H1 (cell line): Measurements from ENCODE around the gene RAMACL. TPM values are rescaled to one million over a fixed set of nuclear protein-coding genes. Genes with fewer than 3 reads are reported as not detected.

Source experiments
- CTCF ChIA-PET: fragments of 300-600 bp; sonication (Branson Sonifier 250); formaldehyde crosslinking; loops from one replicate; lab custom pipeline; 2021; ENCODE audit not compliant: partially characterized antibody; lab: Charles Lee
- POLR2A ChIA-PET: fragments of 300-600 bp; sonication (Branson Sonifier 250); formaldehyde crosslinking; loops from one replicate; lab custom pipeline; 2021; ENCODE audit warnings: inconsistent platforms; ENCODE audit not compliant: partially characterized antibody; lab: Charles Lee
- DNase-seq, 2 experiments: peaks; one replicate each; pipeline versions ENCODE4 v3.0.0 to v3.0.0-alpha.2; 2010 to 2022; ENCODE audit warnings: low spot score in 2 of 2, low read depth in 1 of 2, mixed read lengths in 1 of 2
- FAIRE-seq: peaks from 2 replicates; lab custom pipeline; 2011; peaks lifted over from hg19 to GRCh38; lab: Jason Lieb, UNC
- H2AFZ ChIP-seq: 2 replicates; pipeline ENCODE4 v1.8.1; 2012; ENCODE audit warnings: low read length, inconsistent platforms
- H2AK5ac ChIP-seq: 2 replicates; pipeline ENCODE4 v1.6.1; 2013; ENCODE audit warnings: low read depth, low read length
- H2BK120ac ChIP-seq: replicated peaks from 2 replicates; pipeline ENCODE3; 2013; ENCODE audit warnings: low read depth, low read length, inconsistent platforms
- H2BK12ac ChIP-seq: 2 replicates; pipeline ENCODE4 v1.6.1; 2013; ENCODE audit warnings: low read depth, low read length
- H2BK15ac ChIP-seq: 2 replicates; pipeline ENCODE4 v1.6.1; 2013; ENCODE audit warnings: low read length
- H2BK20ac ChIP-seq: 2 replicates; pipeline ENCODE4 v1.6.1; 2013; ENCODE audit warnings: low read length
- H2BK5ac ChIP-seq: 2 replicates; pipeline ENCODE4 v1.6.1; 2013; ENCODE audit warnings: low read depth, low read length
- H3K14ac ChIP-seq: 2 replicates; pipeline ENCODE4 v1.6.1; 2013; ENCODE audit warnings: inconsistent platforms; ENCODE audit not compliant: insufficient read length
- H3K18ac ChIP-seq: 2 replicates; pipeline ENCODE4 v1.6.1; 2013; ENCODE audit warnings: low read length; ENCODE audit errors: extremely low read depth
- H3K23ac ChIP-seq: 2 replicates; pipeline ENCODE4 v1.6.1; 2013; ENCODE audit warnings: inconsistent platforms; ENCODE audit not compliant: insufficient read length
- H3K23me2 ChIP-seq: 2 replicates; pipeline ENCODE4 v1.6.1; 2013; ENCODE audit warnings: low read depth, low read length
- H3K27ac ChIP-seq: 2 replicates; pipeline ENCODE4 v1.6.1; 2011; ENCODE audit warnings: low read depth, low read length, inconsistent platforms
- H3K27me3 ChIP-seq, 4 experiments: replicated peaks in 1 of 4; 1 replicate in 1 of 4; 2 replicates in 3 of 4; pipeline versions ENCODE4 v1.6.1 to v1.8.1; 2011 to 2013; ENCODE audit warnings: low read length in 3 of 4, mild to moderate bottlenecking in 3 of 4, inconsistent platforms in 2 of 4, mixed read lengths in 2 of 4, moderate library complexity in 1 of 4; ENCODE audit not compliant: control insufficient read depth in 3 of 4, insufficient read depth in 3 of 4; ENCODE audit errors: extremely low read depth in 1 of 4
- H3K36me3 ChIP-seq, 4 experiments: 2 replicates each; pipeline versions ENCODE4 v1.6.1 to v1.8.1; 2011 to 2013; ENCODE audit warnings: mild to moderate bottlenecking in 4 of 4, low read length in 3 of 4, moderate library complexity in 2 of 4, control low read depth in 1 of 4, inconsistent platforms in 1 of 4; ENCODE audit not compliant: insufficient read depth in 4 of 4, control insufficient read depth in 2 of 4
- H3K4ac ChIP-seq: replicated peaks from 2 replicates; pipeline ENCODE3; 2013; ENCODE audit warnings: low read length, low read depth, mixed read lengths, inconsistent platforms; ENCODE audit not compliant: insufficient read length
- H3K4me1 ChIP-seq, 4 experiments: replicated peaks in 1 of 4; 1 replicate in 1 of 4; 2 replicates in 3 of 4; pipeline versions ENCODE4 v1.6.1 to v1.8.1; 2011 to 2013; ENCODE audit warnings: low read length in 3 of 4, inconsistent platforms in 2 of 4, mixed read lengths in 1 of 4; ENCODE audit not compliant: insufficient read depth in 4 of 4, control insufficient read depth in 3 of 4
- H3K4me2 ChIP-seq, 2 experiments: 2 replicates each; pipeline versions ENCODE4 v1.6.1 to v1.8.1; 2011 to 2013; ENCODE audit warnings: low read depth in 2 of 2, low read length in 2 of 2, control low read depth in 1 of 2, inconsistent platforms in 1 of 2, mild to moderate bottlenecking in 1 of 2; ENCODE audit not compliant: insufficient read depth in 1 of 2
- H3K4me3 ChIP-seq, 4 experiments: fragments of 200-600, 300-600 bp in 1 of 4; sonication (generic), shearing (Covaris generic), sonication (Bioruptor Twin) in 1 of 4; 2 replicates each; pipeline versions ENCODE4 v1.5.1 to v1.8.1; 2011 to 2016; ENCODE audit warnings: low read length in 4 of 4, low read depth in 3 of 4, control low read depth in 2 of 4, inconsistent platforms in 2 of 4, mild to moderate bottlenecking in 2 of 4, mixed read lengths in 1 of 4, moderate library complexity in 1 of 4; ENCODE audit not compliant: insufficient read depth in 2 of 4; ENCODE audit errors: extremely low read depth in 1 of 4
- H3K56ac ChIP-seq: replicated peaks from 2 replicates; pipeline ENCODE3; 2013; ENCODE audit warnings: low read depth, mild to moderate bottlenecking, mixed read lengths, low read length, inconsistent platforms; ENCODE audit not compliant: insufficient read length
- H3K79me1 ChIP-seq: 2 replicates; pipeline ENCODE4 v1.6.1; 2013; ENCODE audit warnings: low read depth, low read length, control low read depth
- H3K79me2 ChIP-seq, 2 experiments: 2 replicates each; pipeline versions ENCODE4 v1.6.1 to v1.8.1; 2012 to 2013; ENCODE audit warnings: low read length in 2 of 2, mild to moderate bottlenecking in 2 of 2, inconsistent platforms in 1 of 2; ENCODE audit not compliant: insufficient read depth in 2 of 2, control insufficient read depth in 1 of 2
- H3K9ac ChIP-seq, 4 experiments: replicated peaks in 1 of 4; 1 replicate in 1 of 4; 2 replicates in 3 of 4; pipeline versions ENCODE4 v1.6.1 to v1.8.1; 2011 to 2013; ENCODE audit warnings: low read depth in 3 of 4, low read length in 3 of 4, control low read depth in 2 of 4, mild to moderate bottlenecking in 2 of 4, moderate library complexity in 2 of 4, inconsistent platforms in 1 of 4; ENCODE audit errors: extremely low read depth in 1 of 4
- H3K9me3 ChIP-seq, 2 experiments: 2 replicates each; pipeline versions ENCODE4 v1.6.1 to v1.8.1; 2012 to 2013; ENCODE audit warnings: mild to moderate bottlenecking in 2 of 2, moderate library complexity in 2 of 2, control low read depth in 1 of 2, inconsistent platforms in 1 of 2, low read depth in 1 of 2, low read length in 1 of 2, mixed read lengths in 1 of 2; ENCODE audit not compliant: insufficient read depth in 2 of 2
- H4K20me1 ChIP-seq, 2 experiments: replicated peaks in 1 of 2; 2 replicates each; pipeline versions ENCODE3 to v1.8.1; 2011 to 2013; ENCODE audit warnings: inconsistent platforms in 2 of 2, low read length in 2 of 2, mild to moderate bottlenecking in 1 of 2; ENCODE audit not compliant: insufficient read depth in 2 of 2, control insufficient read depth in 1 of 2
- H4K5ac ChIP-seq: 2 replicates; pipeline ENCODE4 v1.6.1; 2013; ENCODE audit warnings: low read length, low read depth, mixed read lengths, inconsistent platforms; ENCODE audit not compliant: insufficient read length
- H4K8ac ChIP-seq: 2 replicates; pipeline ENCODE4 v1.8.0; 2013; ENCODE audit warnings: mild to moderate bottlenecking, moderate library complexity, low read length, inconsistent platforms; ENCODE audit not compliant: insufficient read depth; ENCODE audit errors: extremely low read depth
- H4K91ac ChIP-seq: replicated peaks from 2 replicates; pipeline ENCODE3; 2013; ENCODE audit warnings: low read length, mixed read lengths, inconsistent platforms; ENCODE audit not compliant: insufficient read length
- EGR1 ChIP-seq: IDR thresholded peaks from 2 replicates; pipeline ENCODE4 v1.6.1; 2011; ENCODE audit warnings: low read depth, low read length, borderline replicate concordance
- KDM1A ChIP-seq: fragments of 200-600, 300-600 bp; sonication (generic); IDR thresholded peaks from 2 replicates; pipeline ENCODE4 v1.7.1; 2016; ENCODE audit warnings: mild to moderate bottlenecking, low read length, borderline replicate concordance
- KDM4A ChIP-seq: IDR thresholded peaks from one replicate; pipeline ENCODE4 v1.7.1; 2012; ENCODE audit warnings: low read depth, mild to moderate bottlenecking, moderate library complexity, low read length, inconsistent platforms; ENCODE audit not compliant: severe bottlenecking
- NRF1 ChIP-seq: IDR thresholded peaks from 2 replicates; pipeline ENCODE4 v1.6.1; 2011; ENCODE audit warnings: mild to moderate bottlenecking, low read depth, low read length, improper control_type of control experiment
- PHF8 ChIP-seq: fragments of 200-600 bp; sonication (generic); conservative IDR thresholded peaks from 2 replicates; pipeline ENCODE4 v1.7.1; 2012; ENCODE audit warnings: low read depth, mild to moderate bottlenecking, inconsistent platforms, low read length, moderate library complexity
- SP2 ChIP-seq: IDR thresholded peaks from 2 replicates; pipeline ENCODE4 v1.6.1; 2012; ENCODE audit warnings: mild to moderate bottlenecking, low read length, inconsistent platforms
- TBP ChIP-seq: IDR thresholded peaks from 2 replicates; pipeline ENCODE4 v1.6.1; 2011; ENCODE audit warnings: low read depth, low read length, improper control_type of control experiment
- YY1 ChIP-seq: IDR thresholded peaks from 2 replicates; pipeline ENCODE4 v1.6.1; 2011; ENCODE audit warnings: low read depth, mild to moderate bottlenecking, low read length
- WGBS, 2 experiments: shearing (Covaris generic) in 1 of 2; methylation state at CpG; one replicate each; pipeline versions ENCODE4 v1.1.6 to v1.1.7; 2013 to 2015; ENCODE audit warnings: low lambda C conversion rate in 2 of 2, mixed read lengths in 2 of 2, inconsistent platforms in 1 of 2, low coverage in 1 of 2, missing lambda C conversion rate in 1 of 2; ENCODE audit not compliant: insufficient replicate concordance in 2 of 2, insufficient coverage in 1 of 2, insufficient read length in 1 of 2; ENCODE audit errors: extremely low coverage in 1 of 2, missing lambda C conversion rate in 1 of 2; 5-methylcytosine and 5-hydroxymethylcytosine counted together
- polyA plus RNA-seq, 7 experiments: library from polyadenylated mRNA; depleted of rRNA in 3 of 7; stranded (reverse) in 5 of 7; unstranded in 2 of 7; fragments of >200 nt in 5 of 7; fragments of 200-250 nt in 2 of 7; gene quantifications; 1 replicate in 5 of 7; 2 replicates in 1 of 7; 4 replicates in 1 of 7; pipeline versions ENCODE4 v1.2.1 to v1.2.3, GENCODE V29; 2011 to 2013; ENCODE audit warnings: missing spikeins in 2 of 7, mixed read lengths in 2 of 7
- total RNA-seq: library from RNA; stranded (reverse); fragmentation: NEBNext Ultra II Directional; extraction: Animal tissue kit (Norgen Biotek cat#: 25700); gene quantifications from 2 replicates; pipeline ENCODE4 v1.2.1, GENCODE V29; 2021
- TF ChIP-seq, protein P1 (sequence below), 3 experiments: IDR thresholded peaks; 1 replicate in 2 of 3; 2 replicates in 1 of 3; pipeline versions ENCODE4 v1.5.1 to v1.6.1; 2011; ENCODE audit warnings: low read length in 3 of 3, mild to moderate bottlenecking in 3 of 3, inconsistent platforms in 2 of 3, low read depth in 1 of 3, moderate library complexity in 1 of 3; ENCODE audit not compliant: insufficient read depth in 1 of 3; ENCODE audit errors: control extremely low read depth in 1 of 3
- TF ChIP-seq, protein P2 (sequence below): IDR thresholded peaks from 2 replicates; pipeline ENCODE4 v1.6.1; 2011; ENCODE audit warnings: low read length, improper control_type of control experiment

RAMACL gene
- total and polyA plus RNA-seq, 2 of the 8 experiments (the other 6 are each of a cell fraction or from before 2014, with no cell fraction given): 0.23 to 0.97 TPM

DNA sequence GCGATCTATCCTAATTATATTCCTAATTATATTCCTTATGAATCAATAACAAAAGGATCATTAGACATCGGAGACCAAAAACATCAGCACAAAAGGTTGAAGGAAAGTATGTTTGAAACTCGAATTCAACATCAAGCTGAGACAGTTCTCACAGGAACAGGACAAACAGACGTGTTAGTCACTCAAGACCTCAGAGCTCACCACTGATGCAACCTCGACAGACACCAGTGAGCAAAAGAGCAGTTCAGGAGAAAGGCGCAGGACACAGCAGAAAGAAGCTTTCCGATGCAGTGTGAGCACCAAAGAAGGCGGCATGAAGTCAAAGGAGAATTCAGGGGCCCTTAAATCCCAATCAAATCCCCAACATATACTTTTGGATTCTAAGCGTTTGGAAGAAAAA lies 6.3 kb upstream of the RAMACL start:
- POLR2A ChIA-PET: interaction anchor here (1.0 to 1.1 kb wide), 2 partner anchors 8 to 375 kb away, joined by 4 read pairs; no protein-coding TSS in a partner anchor
- H3K18ac ChIP-seq: no peak overlapping the region; the same call in 1 of the 2 replicates
- no peak overlapping the region for H2AK5ac ChIP-seq
- DNase-seq: no peak
- H3K4me2 ChIP-seq: no peak overlapping the region
- peaks cover 2 to 10% of the 10 kb centered on the region in 2 experiments for H4K20me1 ChIP-seq
- H3K4me1 ChIP-seq: peaks cover 2 to 10% (median 5%) of the 10 kb centered on the region in 4 experiments; a peak in 3 of 7 replicates
- H3K14ac ChIP-seq: no peak overlapping the region
- no peak overlapping the region for H4K5ac ChIP-seq
- no peak overlapping the region for H3K4ac ChIP-seq
- no peak overlapping the region for H2BK12ac ChIP-seq
- WGBS, 2 experiments: 87% methylated on average over 9 of the region's 9 CpGs; no CpG with 5 or more reads in 1 of the 2 experiments
- H3K27ac ChIP-seq: no peak overlapping the region
- CTCF ChIA-PET: interaction anchor here (1.0 kb wide), 2 partner anchors 13 to 14 kb away, joined by 3 read pairs; no protein-coding TSS in a partner anchor
- H3K27me3 ChIP-seq: no peaks in the 10 kb centered on the region
- H4K91ac ChIP-seq: no peak overlapping the region
- no peak overlapping the region for H3K4me3 ChIP-seq
- no peaks in the 10 kb centered on the region for H3K9me3 ChIP-seq
- H2BK20ac ChIP-seq: no peak overlapping the region
- H2BK5ac ChIP-seq: no peak overlapping the region
- H3K36me3 ChIP-seq: no peaks in the 10 kb centered on the region
- peaks cover 3% of the 10 kb centered on the region for H3K79me1 ChIP-seq
- FAIRE-seq: peak; percentile 55
- no peaks in the 10 kb centered on the region for H3K23me2 ChIP-seq
- no peak overlapping the region for H3K9ac ChIP-seq
- no peak overlapping the region for H4K8ac ChIP-seq
- H2BK15ac ChIP-seq: no peak overlapping the region
- H3K23ac ChIP-seq: no peak overlapping the region
- H3K79me2 ChIP-seq: peaks cover 3 to 17% of the 10 kb centered on the region in 2 experiments; a peak in 2 of 4 replicates
- H2AFZ ChIP-seq: no peak overlapping the region
- no peak overlapping the region for H3K56ac ChIP-seq
- H2BK120ac ChIP-seq: no peak overlapping the region
- TF ChIP-seq PHF8 (no peak), KDM1A (no peak), YY1 (no peak), NRF1 (no peak), TBP (no peak), EGR1 (no peak), SP2 (no peak), KDM4A (no peak)
- TF ChIP-seq, protein P1, sequence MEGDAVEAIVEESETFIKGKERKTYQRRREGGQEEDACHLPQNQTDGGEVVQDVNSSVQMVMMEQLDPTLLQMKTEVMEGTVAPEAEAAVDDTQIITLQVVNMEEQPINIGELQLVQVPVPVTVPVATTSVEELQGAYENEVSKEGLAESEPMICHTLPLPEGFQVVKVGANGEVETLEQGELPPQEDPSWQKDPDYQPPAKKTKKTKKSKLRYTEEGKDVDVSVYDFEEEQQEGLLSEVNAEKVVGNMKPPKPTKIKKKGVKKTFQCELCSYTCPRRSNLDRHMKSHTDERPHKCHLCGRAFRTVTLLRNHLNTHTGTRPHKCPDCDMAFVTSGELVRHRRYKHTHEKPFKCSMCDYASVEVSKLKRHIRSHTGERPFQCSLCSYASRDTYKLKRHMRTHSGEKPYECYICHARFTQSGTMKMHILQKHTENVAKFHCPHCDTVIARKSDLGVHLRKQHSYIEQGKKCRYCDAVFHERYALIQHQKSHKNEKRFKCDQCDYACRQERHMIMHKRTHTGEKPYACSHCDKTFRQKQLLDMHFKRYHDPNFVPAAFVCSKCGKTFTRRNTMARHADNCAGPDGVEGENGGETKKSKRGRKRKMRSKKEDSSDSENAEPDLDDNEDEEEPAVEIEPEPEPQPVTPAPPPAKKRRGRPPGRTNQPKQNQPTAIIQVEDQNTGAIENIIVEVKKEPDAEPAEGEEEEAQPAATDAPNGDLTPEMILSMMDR (IDR thresholded peaks at IDR 0.05; ENCODE audit: control extremely low read depth in 1 of 3, insufficient read depth in 1 of 3, low read depth in 1 of 3, low read length in 3 of 3): no peak
- TF ChIP-seq, protein P2, sequence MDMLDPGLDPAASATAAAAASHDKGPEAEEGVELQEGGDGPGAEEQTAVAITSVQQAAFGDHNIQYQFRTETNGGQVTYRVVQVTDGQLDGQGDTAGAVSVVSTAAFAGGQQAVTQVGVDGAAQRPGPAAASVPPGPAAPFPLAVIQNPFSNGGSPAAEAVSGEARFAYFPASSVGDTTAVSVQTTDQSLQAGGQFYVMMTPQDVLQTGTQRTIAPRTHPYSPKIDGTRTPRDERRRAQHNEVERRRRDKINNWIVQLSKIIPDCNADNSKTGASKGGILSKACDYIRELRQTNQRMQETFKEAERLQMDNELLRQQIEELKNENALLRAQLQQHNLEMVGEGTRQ: no peak
